GM12865 (cell line): ENCODE results near the gene ZNF350.

Experiments
- DNase-seq: peaks from one replicate; pipeline ENCODE4 v3.0.0; 2010; ENCODE audit warnings: low read depth
- H3K4me3 ChIP-seq: 2 replicates; pipeline ENCODE4 v1.5.1; 2011; ENCODE audit warnings: mild to moderate bottlenecking, low read depth, low read length, control low read depth
- TF ChIP-seq, protein P1 (sequence below): IDR thresholded peaks from 2 replicates; pipeline ENCODE4 v1.5.1; 2011; ENCODE audit warnings: low read length, control low read depth, low read depth, inconsistent platforms; ENCODE audit not compliant: insufficient read depth; ENCODE audit errors: missing control alignments

ZNF350 gene

DNA sequence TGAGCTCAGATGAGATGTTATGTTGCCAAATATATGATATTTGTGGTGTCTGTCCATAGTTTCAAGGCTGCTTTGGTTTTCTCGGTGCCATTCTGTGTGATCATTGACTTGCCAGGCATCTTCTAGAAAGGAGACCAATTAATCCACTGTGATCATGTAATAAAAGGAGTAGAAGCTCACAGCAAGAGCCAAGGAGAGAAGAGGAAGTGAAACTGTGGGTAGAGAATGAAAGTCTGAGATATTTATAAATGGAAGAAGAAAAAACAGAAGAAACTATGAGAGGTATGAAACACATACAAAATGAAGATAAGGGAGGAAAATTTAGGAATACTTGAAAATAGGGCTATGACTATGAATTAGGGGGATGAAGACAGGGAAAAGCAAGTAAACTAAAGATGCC is 70.5 kb downstream of the ZNF350 start:
- TF ChIP-seq, protein P1, sequence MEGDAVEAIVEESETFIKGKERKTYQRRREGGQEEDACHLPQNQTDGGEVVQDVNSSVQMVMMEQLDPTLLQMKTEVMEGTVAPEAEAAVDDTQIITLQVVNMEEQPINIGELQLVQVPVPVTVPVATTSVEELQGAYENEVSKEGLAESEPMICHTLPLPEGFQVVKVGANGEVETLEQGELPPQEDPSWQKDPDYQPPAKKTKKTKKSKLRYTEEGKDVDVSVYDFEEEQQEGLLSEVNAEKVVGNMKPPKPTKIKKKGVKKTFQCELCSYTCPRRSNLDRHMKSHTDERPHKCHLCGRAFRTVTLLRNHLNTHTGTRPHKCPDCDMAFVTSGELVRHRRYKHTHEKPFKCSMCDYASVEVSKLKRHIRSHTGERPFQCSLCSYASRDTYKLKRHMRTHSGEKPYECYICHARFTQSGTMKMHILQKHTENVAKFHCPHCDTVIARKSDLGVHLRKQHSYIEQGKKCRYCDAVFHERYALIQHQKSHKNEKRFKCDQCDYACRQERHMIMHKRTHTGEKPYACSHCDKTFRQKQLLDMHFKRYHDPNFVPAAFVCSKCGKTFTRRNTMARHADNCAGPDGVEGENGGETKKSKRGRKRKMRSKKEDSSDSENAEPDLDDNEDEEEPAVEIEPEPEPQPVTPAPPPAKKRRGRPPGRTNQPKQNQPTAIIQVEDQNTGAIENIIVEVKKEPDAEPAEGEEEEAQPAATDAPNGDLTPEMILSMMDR: no peak
- no peak overlapping the region for H3K4me3 ChIP-seq
- no peak for DNase-seq

DNA sequence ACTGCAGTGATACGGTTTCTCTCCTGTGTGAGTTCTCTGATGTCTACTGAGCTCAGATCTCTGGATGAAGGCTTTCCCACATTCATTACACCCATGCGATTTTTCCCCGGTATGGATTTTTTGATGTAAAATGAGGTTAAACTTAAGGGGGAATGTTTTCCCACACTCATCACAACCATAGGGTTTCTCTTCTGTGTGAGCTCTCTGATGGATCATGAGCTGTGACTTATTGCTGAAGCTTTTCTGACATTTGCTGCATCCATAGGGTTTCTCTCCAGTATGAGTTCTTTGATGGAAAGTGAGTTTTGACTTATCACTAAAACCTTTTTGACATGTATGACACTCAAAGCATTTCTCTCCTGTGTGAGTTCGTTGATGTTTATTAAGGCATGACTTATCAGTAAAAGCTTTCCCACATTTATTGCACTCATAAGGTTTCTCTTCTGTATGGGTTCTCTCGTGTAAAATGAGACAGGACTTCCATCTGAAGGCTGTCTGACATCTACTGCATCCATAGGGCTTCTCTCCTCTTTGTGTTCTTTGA is 71.2 kb downstream of the ZNF350 start:
- TF ChIP-seq, protein P1: no peak
- no peak overlapping the region for H3K4me3 ChIP-seq

More for the DNA sequence above, 71.2 kb downstream of the ZNF350 start:
- no peak for DNase-seq
